ENCODE data around the gene AGXT2. TPM values are rescaled to one million over a fixed set of nuclear protein-coding genes. Genes with fewer than 3 reads are reported as not detected.
A peak's percentile ranks its signal among the peaks of the same experiment; 100 is the strongest.

AGXT2 gene
- total RNA-seq, 3 donors from 2014 or later (not counting 1 experiment from before 2014, with no cell fraction given): not detected

DNA sequence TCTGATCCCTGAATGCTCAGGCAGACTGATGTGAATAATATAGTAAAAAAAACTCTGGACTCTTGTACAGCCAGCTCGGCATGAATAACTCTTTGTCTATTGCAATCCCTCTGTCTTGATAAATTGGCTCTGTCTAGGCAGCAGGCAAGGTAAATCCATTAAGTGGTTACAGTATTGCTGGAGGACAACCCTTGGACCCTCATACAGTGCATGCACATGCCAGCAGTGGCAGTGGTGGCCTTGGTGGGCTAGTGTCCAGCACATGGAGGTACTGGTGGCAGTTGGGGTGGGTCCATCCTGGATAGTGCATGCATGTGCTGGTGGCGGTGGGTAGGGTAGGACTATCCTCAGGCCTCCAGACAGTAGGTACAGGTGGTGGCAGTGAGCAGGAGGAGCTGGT, 79.5 kb downstream of the AGXT2 start:
- TF ChIP-seq, protein P1, sequence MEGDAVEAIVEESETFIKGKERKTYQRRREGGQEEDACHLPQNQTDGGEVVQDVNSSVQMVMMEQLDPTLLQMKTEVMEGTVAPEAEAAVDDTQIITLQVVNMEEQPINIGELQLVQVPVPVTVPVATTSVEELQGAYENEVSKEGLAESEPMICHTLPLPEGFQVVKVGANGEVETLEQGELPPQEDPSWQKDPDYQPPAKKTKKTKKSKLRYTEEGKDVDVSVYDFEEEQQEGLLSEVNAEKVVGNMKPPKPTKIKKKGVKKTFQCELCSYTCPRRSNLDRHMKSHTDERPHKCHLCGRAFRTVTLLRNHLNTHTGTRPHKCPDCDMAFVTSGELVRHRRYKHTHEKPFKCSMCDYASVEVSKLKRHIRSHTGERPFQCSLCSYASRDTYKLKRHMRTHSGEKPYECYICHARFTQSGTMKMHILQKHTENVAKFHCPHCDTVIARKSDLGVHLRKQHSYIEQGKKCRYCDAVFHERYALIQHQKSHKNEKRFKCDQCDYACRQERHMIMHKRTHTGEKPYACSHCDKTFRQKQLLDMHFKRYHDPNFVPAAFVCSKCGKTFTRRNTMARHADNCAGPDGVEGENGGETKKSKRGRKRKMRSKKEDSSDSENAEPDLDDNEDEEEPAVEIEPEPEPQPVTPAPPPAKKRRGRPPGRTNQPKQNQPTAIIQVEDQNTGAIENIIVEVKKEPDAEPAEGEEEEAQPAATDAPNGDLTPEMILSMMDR (IDR thresholded peaks at IDR 0.05): no peak
- H3K36me3 ChIP-seq (ENCODE audit: control insufficient read depth, insufficient read depth, low read length): no peaks in the 10 kb centered on the region
- Mint-ChIP-seq H3K27ac (no peak overlapping the region), H3K4me1 (no peaks in the 10 kb centered on the region), H3K9me3 (peaks cover 0 to 13% of the 10 kb centered on the region in 2 donors), H3K4me3 (no peak overlapping the region), H3K36me3 (peaks cover 13% of the 10 kb centered on the region), H3K27me3 (ENCODE audit: low read depth in 2 of 2) (no peaks in the 10 kb centered on the region)
- no peak for ATAC-seq
- WGBS (ENCODE audit: insufficient coverage): 100% methylated on average over 2 of the region's 2 CpGs
- no peaks in the 10 kb centered on the region for H3K27me3 ChIP-seq (ENCODE audit: control insufficient read depth, insufficient read depth, low read length)
- no peak for DNase-seq
- no peak overlapping the region for H3K4me3 ChIP-seq (ENCODE audit: low read length)
- intact Hi-C loops (cut with micrococcal nuclease): no loop called here
- no peak overlapping the region for H3K27ac ChIP-seq (ENCODE audit: low read length)
- no peaks in the 10 kb centered on the region for H3K4me1 ChIP-seq (ENCODE audit: control insufficient read depth, insufficient read depth, low read length)
- H3K9me3 ChIP-seq (ENCODE audit: control insufficient read depth, insufficient read depth, low read length): no peaks in the 10 kb centered on the region

DNA sequence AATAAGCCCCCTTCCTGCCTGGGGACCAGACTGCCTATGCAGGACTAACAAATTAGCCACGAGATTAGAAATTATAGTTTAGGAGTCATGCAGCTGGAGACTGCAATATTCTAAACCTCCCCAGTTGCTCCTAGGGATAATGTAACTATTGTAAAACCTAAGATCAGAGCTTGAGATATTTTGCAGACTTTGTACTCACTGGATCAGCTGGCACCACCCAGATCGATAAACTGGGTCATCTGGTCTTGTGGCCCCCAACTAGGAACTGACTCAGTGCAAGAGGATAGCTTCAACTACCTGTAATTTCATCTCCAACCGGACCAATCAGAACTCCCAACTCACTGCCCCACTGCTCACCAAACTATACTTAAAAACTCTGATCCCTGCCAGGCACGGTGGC, 80.2 kb downstream of the AGXT2 start:
- Mint-ChIP-seq H3K36me3 (peaks cover 13% of the 10 kb centered on the region), H3K4me3 (no peak overlapping the region), H3K27ac (no peak overlapping the region), H3K27me3 (ENCODE audit: low read depth in 2 of 2) (no peaks in the 10 kb centered on the region), H3K9me3 (peaks cover 0 to 13% of the 10 kb centered on the region in 2 donors), H3K4me1 (no peaks in the 10 kb centered on the region)
- ATAC-seq (no peak), DNase-seq (no peak)
- WGBS (ENCODE audit: insufficient coverage): 99% methylated on average over 3 of the region's 4 CpGs
- H3K27me3 ChIP-seq (ENCODE audit: control insufficient read depth, insufficient read depth, low read length): no peaks in the 10 kb centered on the region
- intact Hi-C loops (cut with micrococcal nuclease): no loop called here
- H3K27ac ChIP-seq (ENCODE audit: low read length): no peak overlapping the region
- H3K9me3 ChIP-seq (ENCODE audit: control insufficient read depth, insufficient read depth, low read length): no peaks in the 10 kb centered on the region
- no peaks in the 10 kb centered on the region for H3K36me3 ChIP-seq (ENCODE audit: control insufficient read depth, insufficient read depth, low read length)
- TF ChIP-seq, protein P1 (IDR thresholded peaks at IDR 0.05): no peak
- no peak overlapping the region for H3K4me3 ChIP-seq (ENCODE audit: low read length)
- H3K4me1 ChIP-seq (ENCODE audit: control insufficient read depth, insufficient read depth, low read length): no peaks in the 10 kb centered on the region

DNA sequence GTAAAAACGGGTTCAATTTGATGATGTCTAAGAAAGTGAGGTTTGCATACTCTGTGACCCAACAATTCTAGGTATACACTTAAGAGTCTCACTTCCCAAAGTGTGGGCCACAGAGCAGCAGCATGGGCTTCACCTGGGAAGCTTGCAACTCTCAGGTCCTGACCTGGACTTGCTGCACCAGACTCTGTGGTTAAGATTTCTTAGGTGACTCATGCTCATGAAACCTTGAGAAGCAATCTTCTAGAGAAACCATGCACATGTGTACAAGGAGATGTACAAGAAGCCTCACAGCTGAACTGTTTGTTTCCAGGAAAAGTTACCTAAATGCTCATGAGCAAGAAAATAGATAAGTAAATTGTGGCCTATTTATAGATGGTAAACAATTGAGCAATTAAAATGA, 88.4 kb downstream of the AGXT2 start:
- Mint-ChIP-seq H3K27me3 (ENCODE audit: low read depth in 2 of 2) (no peaks in the 10 kb centered on the region), H3K36me3 (peaks cover 14% of the 10 kb centered on the region), H3K4me3 (no peak overlapping the region), H3K27ac (peak overlapping the region; percentile 30 to 35), H3K4me1 (no peaks in the 10 kb centered on the region), H3K9me3 (no peaks in the 10 kb centered on the region)
- no peak overlapping the region for H3K27ac ChIP-seq (ENCODE audit: low read length)
- H3K4me1 ChIP-seq (ENCODE audit: control insufficient read depth, insufficient read depth, low read length): no peaks in the 10 kb centered on the region
- intact Hi-C loops (cut with micrococcal nuclease): loop anchor here (10.0 kb wide), 1 partner anchor 965 kb away; no protein-coding TSS in a partner anchor
- TF ChIP-seq, protein P1 (IDR thresholded peaks at IDR 0.05): no peak
- H3K9me3 ChIP-seq (ENCODE audit: control insufficient read depth, insufficient read depth, low read length): no peaks in the 10 kb centered on the region
- DNase-seq (no peak), ATAC-seq (no peak)
- H3K36me3 ChIP-seq (ENCODE audit: control insufficient read depth, insufficient read depth, low read length): peaks cover 15% of the 10 kb centered on the region
- 82% methylated on average over 1 of the region's 1 CpG for WGBS (ENCODE audit: insufficient coverage)
- H3K4me3 ChIP-seq (ENCODE audit: low read length): no peak overlapping the region
- H3K27me3 ChIP-seq (ENCODE audit: control insufficient read depth, insufficient read depth, low read length): no peaks in the 10 kb centered on the region
